GM12878 (cell line): ENCODE results near the gene COQ10B.

Experiments used
- SP1 ChIP-seq: IDR thresholded peaks from one replicate; pipeline ENCODE4 v1.6.1; 2011; ENCODE audit warnings: low read depth, low read length
- TCF7 ChIP-seq: IDR thresholded peaks from 2 replicates; pipeline ENCODE4 v1.6.1; 2014; ENCODE audit warnings: antibody characterized with exemption, borderline replicate concordance
- TF ChIP-seq, protein P1 (sequence below), 3 experiments: IDR thresholded peaks in 2 of 3; conservative IDR thresholded peaks in 1 of 3; 2 replicates each; pipeline ENCODE4 v1.5.1; 2011; ENCODE audit warnings: low read depth in 3 of 3, low read length in 3 of 3, mild to moderate bottlenecking in 3 of 3, control low read depth in 2 of 3, moderate library complexity in 2 of 3, inconsistent platforms in 1 of 3, mixed read lengths in 1 of 3; ENCODE audit not compliant: control insufficient read depth in 2 of 3, insufficient read depth in 1 of 3; ENCODE audit errors: extremely low read depth in 1 of 3
- TF ChIP-seq, protein P2 (sequence below): fragments of 450-650 bp; IDR thresholded peaks from 2 replicates; pipeline ENCODE4 v1.6.1; 2016; ENCODE audit warnings: mild to moderate bottlenecking
- TF ChIP-seq, protein P3 (sequence below): IDR thresholded peaks from 2 replicates; pipeline ENCODE4 v1.6.1; 2011; ENCODE audit warnings: low read depth, mild to moderate bottlenecking, low read length, moderate library complexity, borderline replicate concordance; ENCODE audit errors: extremely low read depth
- TF ChIP-seq, protein P4 (sequence below): IDR thresholded peaks from 2 replicates; pipeline ENCODE4 v1.6.1; 2011; ENCODE audit warnings: borderline replicate concordance, low read depth, mild to moderate bottlenecking, moderate library complexity, low read length; ENCODE audit not compliant: insufficient read depth, poor library complexity, severe bottlenecking
- TF ChIP-seq, protein P5 (sequence below): IDR thresholded peaks from 2 replicates; pipeline ENCODE4 v1.6.1; 2012; ENCODE audit warnings: low read depth, low read length, improper control_type of control experiment

DNA sequence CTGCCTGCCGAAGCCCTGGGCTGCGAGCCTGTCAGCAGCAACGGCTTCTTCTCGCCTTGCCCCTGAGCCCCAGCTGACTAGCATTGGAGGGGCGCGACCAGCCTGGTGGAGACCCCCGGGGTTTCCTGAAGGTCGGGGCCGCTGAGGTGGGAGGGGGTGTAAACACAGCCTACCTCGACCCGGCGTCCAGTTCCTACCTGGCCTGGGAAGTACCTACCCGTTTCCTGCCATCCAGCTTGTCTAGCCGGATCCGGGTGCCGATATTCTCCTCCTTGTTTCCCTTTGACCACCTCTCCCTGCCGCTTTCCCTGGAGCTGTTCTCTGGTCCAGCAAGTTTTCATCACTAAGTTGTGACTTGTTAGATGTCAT is 63.0 kb downstream of the COQ10B start:
- TF ChIP-seq SP1 (no peak), TCF7 (no peak)
- TF ChIP-seq, protein P1, sequence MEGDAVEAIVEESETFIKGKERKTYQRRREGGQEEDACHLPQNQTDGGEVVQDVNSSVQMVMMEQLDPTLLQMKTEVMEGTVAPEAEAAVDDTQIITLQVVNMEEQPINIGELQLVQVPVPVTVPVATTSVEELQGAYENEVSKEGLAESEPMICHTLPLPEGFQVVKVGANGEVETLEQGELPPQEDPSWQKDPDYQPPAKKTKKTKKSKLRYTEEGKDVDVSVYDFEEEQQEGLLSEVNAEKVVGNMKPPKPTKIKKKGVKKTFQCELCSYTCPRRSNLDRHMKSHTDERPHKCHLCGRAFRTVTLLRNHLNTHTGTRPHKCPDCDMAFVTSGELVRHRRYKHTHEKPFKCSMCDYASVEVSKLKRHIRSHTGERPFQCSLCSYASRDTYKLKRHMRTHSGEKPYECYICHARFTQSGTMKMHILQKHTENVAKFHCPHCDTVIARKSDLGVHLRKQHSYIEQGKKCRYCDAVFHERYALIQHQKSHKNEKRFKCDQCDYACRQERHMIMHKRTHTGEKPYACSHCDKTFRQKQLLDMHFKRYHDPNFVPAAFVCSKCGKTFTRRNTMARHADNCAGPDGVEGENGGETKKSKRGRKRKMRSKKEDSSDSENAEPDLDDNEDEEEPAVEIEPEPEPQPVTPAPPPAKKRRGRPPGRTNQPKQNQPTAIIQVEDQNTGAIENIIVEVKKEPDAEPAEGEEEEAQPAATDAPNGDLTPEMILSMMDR (IDR thresholded peaks at IDR 0.05 in 2 of 3, conservative IDR thresholded peaks at IDR 0.05 in 1 of 3; ENCODE audit: control insufficient read depth in 2 of 3, extremely low read depth in 1 of 3, insufficient read depth in 1 of 3, low read depth in 3 of 3, low read length in 3 of 3), result no peak
- TF ChIP-seq, protein P2, sequence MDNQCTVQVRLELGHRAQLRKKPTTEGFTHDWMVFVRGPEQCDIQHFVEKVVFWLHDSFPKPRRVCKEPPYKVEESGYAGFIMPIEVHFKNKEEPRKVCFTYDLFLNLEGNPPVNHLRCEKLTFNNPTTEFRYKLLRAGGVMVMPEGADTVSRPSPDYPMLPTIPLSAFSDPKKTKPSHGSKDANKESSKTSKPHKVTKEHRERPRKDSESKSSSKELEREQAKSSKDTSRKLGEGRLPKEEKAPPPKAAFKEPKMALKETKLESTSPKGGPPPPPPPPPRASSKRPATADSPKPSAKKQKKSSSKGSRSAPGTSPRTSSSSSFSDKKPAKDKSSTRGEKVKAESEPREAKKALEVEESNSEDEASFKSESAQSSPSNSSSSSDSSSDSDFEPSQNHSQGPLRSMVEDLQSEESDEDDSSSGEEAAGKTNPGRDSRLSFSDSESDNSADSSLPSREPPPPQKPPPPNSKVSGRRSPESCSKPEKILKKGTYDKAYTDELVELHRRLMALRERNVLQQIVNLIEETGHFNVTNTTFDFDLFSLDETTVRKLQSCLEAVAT, result no peak
- TF ChIP-seq, protein P3, sequence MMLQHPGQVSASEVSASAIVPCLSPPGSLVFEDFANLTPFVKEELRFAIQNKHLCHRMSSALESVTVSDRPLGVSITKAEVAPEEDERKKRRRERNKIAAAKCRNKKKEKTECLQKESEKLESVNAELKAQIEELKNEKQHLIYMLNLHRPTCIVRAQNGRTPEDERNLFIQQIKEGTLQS, result no peak
- TF ChIP-seq, protein P4, sequence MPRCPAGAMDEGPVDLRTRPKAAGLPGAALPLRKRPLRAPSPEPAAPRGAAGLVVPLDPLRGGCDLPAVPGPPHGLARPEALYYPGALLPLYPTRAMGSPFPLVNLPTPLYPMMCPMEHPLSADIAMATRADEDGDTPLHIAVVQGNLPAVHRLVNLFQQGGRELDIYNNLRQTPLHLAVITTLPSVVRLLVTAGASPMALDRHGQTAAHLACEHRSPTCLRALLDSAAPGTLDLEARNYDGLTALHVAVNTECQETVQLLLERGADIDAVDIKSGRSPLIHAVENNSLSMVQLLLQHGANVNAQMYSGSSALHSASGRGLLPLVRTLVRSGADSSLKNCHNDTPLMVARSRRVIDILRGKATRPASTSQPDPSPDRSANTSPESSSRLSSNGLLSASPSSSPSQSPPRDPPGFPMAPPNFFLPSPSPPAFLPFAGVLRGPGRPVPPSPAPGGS, result no peak
- TF ChIP-seq, protein P5, sequence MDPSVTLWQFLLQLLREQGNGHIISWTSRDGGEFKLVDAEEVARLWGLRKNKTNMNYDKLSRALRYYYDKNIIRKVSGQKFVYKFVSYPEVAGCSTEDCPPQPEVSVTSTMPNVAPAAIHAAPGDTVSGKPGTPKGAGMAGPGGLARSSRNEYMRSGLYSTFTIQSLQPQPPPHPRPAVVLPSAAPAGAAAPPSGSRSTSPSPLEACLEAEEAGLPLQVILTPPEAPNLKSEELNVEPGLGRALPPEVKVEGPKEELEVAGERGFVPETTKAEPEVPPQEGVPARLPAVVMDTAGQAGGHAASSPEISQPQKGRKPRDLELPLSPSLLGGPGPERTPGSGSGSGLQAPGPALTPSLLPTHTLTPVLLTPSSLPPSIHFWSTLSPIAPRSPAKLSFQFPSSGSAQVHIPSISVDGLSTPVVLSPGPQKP, result no peak
